GM12874 (cell line): Measurements from ENCODE around the gene COLGALT1.

Experiments
- CTCF ChIP-seq: IDR thresholded peaks from 2 replicates; pipeline ENCODE4 v1.5.1; 2011; ENCODE audit warnings: low read depth, mild to moderate bottlenecking, control low read depth, low read length, moderate library complexity; ENCODE audit not compliant: insufficient read depth

The COLGALT1 gene

GRCh38 chr19:17529239-17530158, 25.9 kb upstream of the COLGALT1 start:
- TF ChIP-seq CTCF, result no peak

- TF ChIP-seq CTCF, result no peak
Observed at GRCh38 chr19:17530586-17530985, 24.9 kb upstream of the COLGALT1 start.

- no peak for TF ChIP-seq CTCF
Observed at GRCh38 chr19:17532116-17532515, 23.3 kb upstream of the COLGALT1 start.

- no peak for TF ChIP-seq CTCF
Observed at GRCh38 chr19:17532557-17532956, 22.9 kb upstream of the COLGALT1 start.

- TF ChIP-seq CTCF, result no peak
Observed at GRCh38 chr19:17534767-17535166, 20.7 kb upstream of the COLGALT1 start.

GRCh38 chr19:17536955-17537354, 18.5 kb upstream of the COLGALT1 start:
- TF ChIP-seq CTCF, result no peak

- TF ChIP-seq CTCF, result no peak
Observed at GRCh38 chr19:17538684-17539237, 16.7 kb upstream of the COLGALT1 start.
